HEK293 (cell line): Measurements from ENCODE around the gene FAM171A2.

Source experiments
- EGR2 ChIP-seq: fragments of 450-650 bp; formaldehyde crosslinking; IDR thresholded peaks from 2 replicates; pipeline ENCODE4 v1.5.1; 2016; ENCODE audit warnings: low read depth, missing biosample characterization, missing genetic modification characterization
- FEZF1 ChIP-seq: fragments of 450-650 bp; formaldehyde crosslinking; IDR thresholded peaks from 2 replicates; pipeline ENCODE4 v1.5.1; 2016; ENCODE audit warnings: missing biosample characterization, missing genetic modification characterization
- IKZF3 ChIP-seq: fragments of 450-650 bp; IDR thresholded peaks from 2 replicates; pipeline ENCODE4 v1.5.0; 2018; ENCODE audit warnings: missing biosample characterization, mild to moderate bottlenecking, missing genetic modification characterization, moderate library complexity
- KLF9 ChIP-seq: fragments of 450-650 bp; formaldehyde crosslinking; IDR thresholded peaks from 2 replicates; pipeline ENCODE4 v1.5.1; 2016; ENCODE audit warnings: missing biosample characterization, missing genetic modification characterization, low read depth
- MZF1 ChIP-seq: fragments of 450-650 bp; formaldehyde crosslinking; IDR thresholded peaks from 2 replicates; pipeline ENCODE4 v1.5.1; 2017; ENCODE audit warnings: missing biosample characterization, missing genetic modification characterization, borderline replicate concordance
- SETDB1 ChIP-seq: IDR thresholded peaks from one replicate; pipeline ENCODE4 v1.6.1; 2017; ENCODE audit warnings: mild to moderate bottlenecking, low read length, moderate library complexity, mixed read lengths; ENCODE audit not compliant: insufficient read length
- WT1 ChIP-seq: fragments of 450-650 bp; formaldehyde crosslinking; IDR thresholded peaks from 2 replicates; pipeline ENCODE4 v1.5.1; 2016; ENCODE audit warnings: missing biosample characterization, missing genetic modification characterization
- ZIC2 ChIP-seq: fragments of 450-650 bp; formaldehyde crosslinking; IDR thresholded peaks from 2 replicates; pipeline ENCODE4 v1.5.1; 2016; ENCODE audit warnings: missing biosample characterization, missing genetic modification characterization
- ZNF10 ChIP-seq: fragments of 450-650 bp; formaldehyde crosslinking; IDR thresholded peaks from 2 replicates; pipeline ENCODE4 v1.5.1; 2017; ENCODE audit warnings: missing biosample characterization, missing genetic modification characterization
- ZNF112 ChIP-seq: fragments of 450-650 bp; formaldehyde crosslinking; IDR thresholded peaks from 2 replicates; pipeline ENCODE4 v1.5.0; 2017; ENCODE audit warnings: missing biosample characterization, missing genetic modification characterization
- ZNF121 ChIP-seq: fragments of 450-650 bp; formaldehyde crosslinking; IDR thresholded peaks from 2 replicates; pipeline ENCODE4 v1.5.1; 2016; ENCODE audit warnings: missing biosample characterization, missing genetic modification characterization
- ZNF175 ChIP-seq: fragments of 450-650 bp; formaldehyde crosslinking; IDR thresholded peaks from 2 replicates; pipeline ENCODE4 v1.5.1; 2016; ENCODE audit warnings: missing biosample characterization, missing genetic modification characterization
- ZNF23 ChIP-seq: fragments of 450-650 bp; formaldehyde crosslinking; IDR thresholded peaks from 2 replicates; pipeline ENCODE4 v1.5.1; 2016; ENCODE audit warnings: missing biosample characterization, missing genetic modification characterization, borderline replicate concordance
- ZNF311 ChIP-seq: fragments of 450-650 bp; formaldehyde crosslinking; IDR thresholded peaks from 2 replicates; pipeline ENCODE4 v1.5.1; 2017; ENCODE audit warnings: missing biosample characterization, missing genetic modification characterization, borderline replicate concordance
- ZNF37A ChIP-seq: fragments of 450-650 bp; IDR thresholded peaks from 2 replicates; pipeline ENCODE4 v1.5.1; 2018; ENCODE audit warnings: missing biosample characterization, missing genetic modification characterization
- ZNF514 ChIP-seq: fragments of 450-650 bp; formaldehyde crosslinking; IDR thresholded peaks from 2 replicates; pipeline ENCODE4 v1.5.1; 2016; ENCODE audit warnings: missing biosample characterization, missing genetic modification characterization
- ZNF548 ChIP-seq: fragments of 450-650 bp; formaldehyde crosslinking; IDR thresholded peaks from 2 replicates; pipeline ENCODE4 v1.5.1; 2016; ENCODE audit warnings: missing biosample characterization, missing genetic modification characterization
- ZNF549 ChIP-seq: fragments of 450-650 bp; IDR thresholded peaks from 2 replicates; pipeline ENCODE4 v1.5.1; 2018; ENCODE audit warnings: missing biosample characterization, missing genetic modification characterization, mild to moderate bottlenecking, inconsistent platforms, moderate library complexity
- ZNF596 ChIP-seq: fragments of 450-650 bp; IDR thresholded peaks from 2 replicates; pipeline ENCODE4 v1.5.0; 2018; ENCODE audit warnings: missing biosample characterization, mild to moderate bottlenecking, missing genetic modification characterization, moderate library complexity
- ZNF600 ChIP-seq: fragments of 450-650 bp; formaldehyde crosslinking; IDR thresholded peaks from 2 replicates; pipeline ENCODE4 v1.5.1; 2016; ENCODE audit warnings: missing biosample characterization, missing genetic modification characterization
- ZNF610 ChIP-seq: fragments of 450-650 bp; formaldehyde crosslinking; IDR thresholded peaks from 2 replicates; pipeline ENCODE4 v1.5.1; 2016; ENCODE audit warnings: missing biosample characterization, missing genetic modification characterization, borderline replicate concordance
- ZNF654 ChIP-seq: fragments of 450-650 bp; formaldehyde crosslinking; IDR thresholded peaks from 2 replicates; pipeline ENCODE4 v1.5.1; 2016; ENCODE audit warnings: low read depth, missing biosample characterization, missing genetic modification characterization
- ZNF658 ChIP-seq: fragments of 450-650 bp; formaldehyde crosslinking; IDR thresholded peaks from 2 replicates; pipeline ENCODE4; 2016; ENCODE audit warnings: missing biosample characterization, missing genetic modification characterization
- ZNF670 ChIP-seq: fragments of 450-650 bp; formaldehyde crosslinking; IDR thresholded peaks from 2 replicates; pipeline ENCODE4 v1.5.1; 2016; ENCODE audit warnings: missing biosample characterization, missing genetic modification characterization, low read depth
- ZNF701 ChIP-seq: fragments of 450-650 bp; formaldehyde crosslinking; IDR thresholded peaks from 2 replicates; pipeline ENCODE4 v1.5.1; 2016; ENCODE audit warnings: missing biosample characterization, missing genetic modification characterization
- ZNF747 ChIP-seq: fragments of 450-650 bp; formaldehyde crosslinking; IDR thresholded peaks from 2 replicates; pipeline ENCODE4 v1.5.1; 2016; ENCODE audit warnings: missing biosample characterization, missing genetic modification characterization
- ZNF792 ChIP-seq: fragments of 450-650 bp; formaldehyde crosslinking; IDR thresholded peaks from 2 replicates; pipeline ENCODE4 v1.5.1; 2016; ENCODE audit warnings: missing biosample characterization, missing genetic modification characterization
- ZSCAN23 ChIP-seq: fragments of 450-650 bp; formaldehyde crosslinking; IDR thresholded peaks from 2 replicates; pipeline ENCODE4 v1.5.1; 2016; ENCODE audit warnings: missing biosample characterization, missing genetic modification characterization
- ZSCAN30 ChIP-seq: fragments of 450-650 bp; IDR thresholded peaks from 2 replicates; pipeline ENCODE4 v1.5.1; 2018; ENCODE audit warnings: missing biosample characterization, mild to moderate bottlenecking, missing genetic modification characterization, moderate library complexity
- TF ChIP-seq, protein P1 (sequence below): fragments of 450-650 bp; formaldehyde crosslinking; IDR thresholded peaks from 2 replicates; pipeline ENCODE4 v1.5.1; 2016; ENCODE audit warnings: missing biosample characterization, missing genetic modification characterization
- TF ChIP-seq, protein P2 (sequence below): fragments of 450-650 bp; formaldehyde crosslinking; IDR thresholded peaks from 2 replicates; pipeline ENCODE4 v1.5.1; 2016; ENCODE audit warnings: missing biosample characterization, missing genetic modification characterization
- TF ChIP-seq, protein P3 (sequence below): fragments of 450-650 bp; formaldehyde crosslinking; IDR thresholded peaks from 2 replicates; pipeline ENCODE4 v1.5.1; 2017; ENCODE audit warnings: missing biosample characterization, missing genetic modification characterization
- TF ChIP-seq, protein P4 (sequence below): fragments of 450-650 bp; formaldehyde crosslinking; IDR thresholded peaks from 2 replicates; pipeline ENCODE4 v1.5.1; 2016; ENCODE audit warnings: missing biosample characterization, missing genetic modification characterization
- TF ChIP-seq, protein P5 (sequence below): fragments of 450-650 bp; formaldehyde crosslinking; IDR thresholded peaks from 2 replicates; pipeline ENCODE4 v1.5.1; 2016; ENCODE audit warnings: missing biosample characterization, missing genetic modification characterization, low read depth

FAM171A2 gene

DNA sequence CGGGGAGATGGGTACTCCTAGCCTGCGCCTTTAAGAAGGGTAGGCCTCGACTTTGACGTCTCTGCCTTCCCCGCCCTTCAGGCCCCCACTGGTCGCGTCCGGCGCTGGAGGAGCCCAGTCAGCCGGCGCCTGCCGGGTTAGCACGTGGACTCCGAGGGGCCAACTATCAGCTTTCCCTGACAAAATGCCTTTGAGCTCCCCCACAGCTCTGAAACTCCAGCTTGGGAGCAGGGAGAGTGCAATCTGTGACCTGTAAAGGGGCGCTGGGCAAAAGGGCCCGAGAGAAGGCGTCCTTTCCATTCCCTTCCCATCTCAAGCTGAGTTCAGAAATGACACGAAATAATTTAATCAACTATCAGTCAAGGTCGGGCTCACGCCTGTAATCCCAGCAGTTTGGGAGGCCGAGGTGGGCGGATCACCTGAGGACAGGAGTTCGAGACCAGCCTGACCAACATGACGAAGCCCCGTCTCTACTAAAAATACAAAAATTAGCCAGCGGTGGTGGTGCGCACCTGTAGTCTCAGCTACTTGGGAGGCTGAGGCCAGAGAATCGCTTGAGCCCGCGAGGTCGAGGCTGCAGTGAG lies 36.7 kb downstream of the FAM171A2 start (continued):
- TF ChIP-seq ZNF175 (tag by site-specific recombination) (no peak), ZNF600 (no peak), ZNF311 (tag by site-specific recombination) (no peak), ZNF112 (tag by site-specific recombination) (no peak), SETDB1 (no peak), MZF1 (tag by site-specific recombination) (no peak), ZNF514 (tag by site-specific recombination) (no peak), ZNF610 (no peak), ZNF670 (tag by site-specific recombination) (no peak), ZSCAN30 (tag by site-specific recombination) (no peak), IKZF3 (tag by site-specific recombination) (no peak; the same call in 1 of the 2 replicates), ZNF10 (no peak), ZIC2 (no peak), ZNF792 (no peak), ZNF654 (tag by site-specific recombination) (no peak), ZNF23 (tag by site-specific recombination) (no peak), ZNF701 (tag by site-specific recombination) (no peak), FEZF1 (tag by site-specific recombination) (no peak), ZNF549 (tag by site-specific recombination) (no peak), EGR2 (tag by site-specific recombination) (no peak; the same call in 1 of the 2 replicates), ZNF121 (tag by site-specific recombination) (no peak), ZNF658 (no peak), KLF9 (tag by site-specific recombination) (no peak), ZNF596 (tag by site-specific recombination) (no peak), ZNF548 (tag by site-specific recombination) (no peak), ZSCAN23 (tag by site-specific recombination) (no peak), ZNF37A (no peak), WT1 (tag by site-specific recombination) (no peak), ZNF747 (tag by site-specific recombination) (no peak)
- TF ChIP-seq, protein P1, sequence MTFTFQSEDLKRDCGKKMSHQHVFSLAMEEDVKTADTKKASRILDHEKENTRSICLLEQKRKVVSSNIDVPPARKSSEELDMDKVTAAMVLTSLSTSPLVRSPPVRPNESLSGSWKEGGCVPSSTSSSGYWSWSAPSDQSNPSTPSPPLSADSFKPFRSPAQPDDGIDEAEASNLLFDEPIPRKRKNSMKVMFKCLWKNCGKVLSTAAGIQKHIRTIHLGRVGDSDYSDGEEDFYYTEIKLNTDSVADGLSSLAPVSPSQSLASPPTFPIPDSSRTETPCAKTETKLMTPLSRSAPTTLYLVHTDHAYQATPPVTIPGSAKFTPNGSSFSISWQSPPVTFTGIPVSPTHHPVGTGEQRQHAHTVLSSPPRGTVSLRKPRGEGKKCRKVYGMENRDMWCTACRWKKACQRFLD (tag by site-specific recombination): no peak
- TF ChIP-seq, protein P2, sequence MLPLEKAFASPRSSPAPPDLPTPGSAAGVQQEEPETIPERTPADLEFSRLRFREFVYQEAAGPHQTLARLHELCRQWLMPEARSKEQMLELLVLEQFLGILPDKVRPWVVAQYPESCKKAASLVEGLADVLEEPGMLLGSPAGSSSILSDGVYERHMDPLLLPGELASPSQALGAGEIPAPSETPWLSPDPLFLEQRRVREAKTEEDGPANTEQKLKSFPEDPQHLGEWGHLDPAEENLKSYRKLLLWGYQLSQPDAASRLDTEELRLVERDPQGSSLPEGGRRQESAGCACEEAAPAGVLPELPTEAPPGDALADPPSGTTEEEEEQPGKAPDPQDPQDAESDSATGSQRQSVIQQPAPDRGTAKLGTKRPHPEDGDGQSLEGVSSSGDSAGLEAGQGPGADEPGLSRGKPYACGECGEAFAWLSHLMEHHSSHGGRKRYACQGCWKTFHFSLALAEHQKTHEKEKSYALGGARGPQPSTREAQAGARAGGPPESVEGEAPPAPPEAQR (tag by site-specific recombination): no peak
- TF ChIP-seq, protein P3, sequence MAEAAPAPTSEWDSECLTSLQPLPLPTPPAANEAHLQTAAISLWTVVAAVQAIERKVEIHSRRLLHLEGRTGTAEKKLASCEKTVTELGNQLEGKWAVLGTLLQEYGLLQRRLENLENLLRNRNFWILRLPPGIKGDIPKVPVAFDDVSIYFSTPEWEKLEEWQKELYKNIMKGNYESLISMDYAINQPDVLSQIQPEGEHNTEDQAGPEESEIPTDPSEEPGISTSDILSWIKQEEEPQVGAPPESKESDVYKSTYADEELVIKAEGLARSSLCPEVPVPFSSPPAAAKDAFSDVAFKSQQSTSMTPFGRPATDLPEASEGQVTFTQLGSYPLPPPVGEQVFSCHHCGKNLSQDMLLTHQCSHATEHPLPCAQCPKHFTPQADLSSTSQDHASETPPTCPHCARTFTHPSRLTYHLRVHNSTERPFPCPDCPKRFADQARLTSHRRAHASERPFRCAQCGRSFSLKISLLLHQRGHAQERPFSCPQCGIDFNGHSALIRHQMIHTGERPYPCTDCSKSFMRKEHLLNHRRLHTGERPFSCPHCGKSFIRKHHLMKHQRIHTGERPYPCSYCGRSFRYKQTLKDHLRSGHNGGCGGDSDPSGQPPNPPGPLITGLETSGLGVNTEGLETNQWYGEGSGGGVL: no peak
- TF ChIP-seq, protein P4, sequence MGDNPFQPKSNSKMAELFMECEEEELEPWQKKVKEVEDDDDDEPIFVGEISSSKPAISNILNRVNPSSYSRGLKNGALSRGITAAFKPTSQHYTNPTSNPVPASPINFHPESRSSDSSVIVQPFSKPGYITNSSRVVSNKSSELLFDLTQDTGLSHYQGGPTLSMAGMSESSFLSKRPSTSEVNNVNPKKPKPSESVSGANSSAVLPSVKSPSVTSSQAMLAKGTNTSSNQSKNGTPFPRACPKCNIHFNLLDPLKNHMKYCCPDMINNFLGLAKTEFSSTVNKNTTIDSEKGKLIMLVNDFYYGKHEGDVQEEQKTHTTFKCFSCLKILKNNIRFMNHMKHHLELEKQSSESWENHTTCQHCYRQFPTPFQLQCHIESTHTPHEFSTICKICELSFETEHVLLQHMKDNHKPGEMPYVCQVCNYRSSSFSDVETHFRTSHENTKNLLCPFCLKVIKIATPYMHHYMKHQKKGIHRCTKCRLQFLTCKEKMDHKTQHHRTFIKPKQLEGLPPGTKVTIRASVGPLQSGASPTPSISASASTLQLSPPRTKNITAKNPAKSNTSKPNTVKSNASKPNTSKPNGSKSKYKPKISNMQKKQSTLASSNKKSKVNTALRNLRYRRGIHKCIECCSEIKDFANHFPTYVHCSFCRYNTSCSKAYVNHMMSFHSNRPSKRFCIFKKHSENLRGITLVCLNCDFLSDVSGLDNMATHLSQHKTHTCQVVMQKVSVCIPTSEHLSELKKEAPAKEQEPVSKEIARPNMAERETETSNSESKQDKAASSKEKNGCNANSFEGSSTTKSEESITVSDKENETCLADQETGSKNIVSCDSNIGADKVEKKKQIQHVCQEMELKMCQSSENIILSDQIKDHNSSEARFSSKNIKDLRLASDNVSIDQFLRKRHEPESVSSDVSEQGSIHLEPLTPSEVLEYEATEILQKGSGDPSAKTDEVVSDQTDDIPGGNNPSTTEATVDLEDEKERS (tag by site-specific recombination): no peak
- TF ChIP-seq, protein P5, sequence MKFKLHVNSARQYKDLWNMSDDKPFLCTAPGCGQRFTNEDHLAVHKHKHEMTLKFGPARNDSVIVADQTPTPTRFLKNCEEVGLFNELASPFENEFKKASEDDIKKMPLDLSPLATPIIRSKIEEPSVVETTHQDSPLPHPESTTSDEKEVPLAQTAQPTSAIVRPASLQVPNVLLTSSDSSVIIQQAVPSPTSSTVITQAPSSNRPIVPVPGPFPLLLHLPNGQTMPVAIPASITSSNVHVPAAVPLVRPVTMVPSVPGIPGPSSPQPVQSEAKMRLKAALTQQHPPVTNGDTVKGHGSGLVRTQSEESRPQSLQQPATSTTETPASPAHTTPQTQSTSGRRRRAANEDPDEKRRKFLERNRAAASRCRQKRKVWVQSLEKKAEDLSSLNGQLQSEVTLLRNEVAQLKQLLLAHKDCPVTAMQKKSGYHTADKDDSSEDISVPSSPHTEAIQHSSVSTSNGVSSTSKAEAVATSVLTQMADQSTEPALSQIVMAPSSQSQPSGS (tag by site-specific recombination): no peak
